Peyer's patch (tissue), 4 donors: Measurements from ENCODE around the gene EYS. TPM values are rescaled to one million over a fixed set of nuclear protein-coding genes. Genes with fewer than 3 reads are reported as not detected.

Experiments
- DNase-seq, 3 donors: peaks; one replicate each; pipeline ENCODE4 v3.0.0-alpha.2; 2017 to 2019
- H3K27ac ChIP-seq, 4 donors: fragments of 200-600 bp; sonication (generic); one replicate each; pipeline ENCODE4 v1.5.1; 2016 to 2019
- H3K27me3 ChIP-seq, 2 donors: fragments of 200-600 bp; sonication (generic); one replicate each; pipeline ENCODE4 v1.5.1; 2019
- H3K36me3 ChIP-seq, 3 donors: fragments of 200-600 bp; sonication (generic); one replicate each; pipeline ENCODE4 v1.5.1; 2016 to 2019
- H3K4me1 ChIP-seq, 4 donors: fragments of 200-600 bp; sonication (generic); one replicate each; pipeline ENCODE4 v1.5.1; 2016 to 2019
- H3K4me3 ChIP-seq, 4 donors: fragments of 200-600 bp; sonication (generic); 1 replicate in 3 of 4; 2 replicates in 1 of 4; pipeline ENCODE4 v1.5.1; 2016 to 2019; ENCODE audit warnings: mild to moderate bottlenecking in 1 of 4
- H3K9me3 ChIP-seq, 4 donors: fragments of 200-600 bp; sonication (generic); one replicate each; pipeline ENCODE4 v1.5.1; 2016 to 2019; ENCODE audit warnings: mild to moderate bottlenecking in 1 of 4
- CTCF ChIP-seq, 6 experiments: fragments of 450-650 bp in 4 of 6; fragments of 200-600 bp in 2 of 6; sonication (generic) in 1 of 6; IDR thresholded peaks; one replicate each; pipeline ENCODE4 v1.5.1; 2017 to 2019; ENCODE audit warnings: antibody characterized with exemption in 6 of 6, mild to moderate bottlenecking in 3 of 6, moderate library complexity in 1 of 6
- POLR2A ChIP-seq, 2 donors: fragments of 450-650 bp; IDR thresholded peaks; one replicate each; pipeline ENCODE4 v1.5.1; 2017; ENCODE audit warnings: antibody characterized with exemption in 2 of 2, mild to moderate bottlenecking in 2 of 2, moderate library complexity in 2 of 2
- total RNA-seq, 4 donors: library from RNA; depleted of rRNA; stranded (reverse); fragments of >200 nt; gene quantifications; one replicate each; pipeline ENCODE4 v1.1.0, GENCODE V29; 2016

Gene EYS
- total RNA-seq, 4 donors from 2014 or later, result 0.13 to 1.5 (median 0.35) TPM; not detected in 1

GRCh38 chr6:64437996-64438395, 1269.0 kb downstream of the EYS start:
- no peak overlapping the region for H3K27ac ChIP-seq
- H3K4me3 ChIP-seq, result no peak overlapping the region
- H3K9me3 ChIP-seq, result no peaks in the 10 kb centered on the region
- no peaks in the 10 kb centered on the region for H3K27me3 ChIP-seq
- no peak for DNase-seq
- H3K36me3 ChIP-seq, result no peaks in the 10 kb centered on the region
- no peaks in the 10 kb centered on the region for H3K4me1 ChIP-seq
- TF ChIP-seq POLR2A (IDR thresholded peaks at IDR 0.05) (no peak), CTCF (IDR thresholded peaks at IDR 0.05) (no peak)

- Histone ChIP-seq H3K4me3 (no peak overlapping the region), H3K9me3 (no peaks in the 10 kb centered on the region), H3K27me3 (no peaks in the 10 kb centered on the region), H3K4me1 (no peaks in the 10 kb centered on the region), H3K27ac (no peak overlapping the region), H3K36me3 (no peaks in the 10 kb centered on the region)
- TF ChIP-seq CTCF (IDR thresholded peaks at IDR 0.05) (no peak), POLR2A (IDR thresholded peaks at IDR 0.05) (no peak)
- DNase-seq, result no peak
These were observed 1277.1 kb downstream of the EYS start for GRCh38 chr6:64429926-64430325.

GRCh38 chr6:64428186-64428585, 1278.8 kb downstream of the EYS start:
- no peak overlapping the region for H3K4me3 ChIP-seq
- TF ChIP-seq POLR2A (IDR thresholded peaks at IDR 0.05) (no peak), CTCF (IDR thresholded peaks at IDR 0.05) (no peak)
- no peaks in the 10 kb centered on the region for H3K9me3 ChIP-seq
- H3K36me3 ChIP-seq, result no peaks in the 10 kb centered on the region
- no peaks in the 10 kb centered on the region for H3K27me3 ChIP-seq
- H3K4me1 ChIP-seq, result no peaks in the 10 kb centered on the region
- no peak for DNase-seq
- H3K27ac ChIP-seq, result no peak overlapping the region

- Histone ChIP-seq H3K27ac (no peak overlapping the region), H3K36me3 (no peaks in the 10 kb centered on the region), H3K27me3 (no peaks in the 10 kb centered on the region), H3K4me1 (no peaks in the 10 kb centered on the region), H3K4me3 (no peak overlapping the region), H3K9me3 (no peaks in the 10 kb centered on the region)
- no peak for DNase-seq
- TF ChIP-seq CTCF (IDR thresholded peaks at IDR 0.05) (no peak), POLR2A (IDR thresholded peaks at IDR 0.05) (no peak)
These were observed 1291.1 kb downstream of the EYS start for GRCh38 chr6:64415926-64416325.

- TF ChIP-seq CTCF (IDR thresholded peaks at IDR 0.05) (no peak), POLR2A (IDR thresholded peaks at IDR 0.05) (no peak)
- H3K4me3 ChIP-seq, result no peak overlapping the region
- H3K9me3 ChIP-seq, result no peaks in the 10 kb centered on the region
- no peaks in the 10 kb centered on the region for H3K36me3 ChIP-seq
- no peak overlapping the region for H3K27ac ChIP-seq
- H3K27me3 ChIP-seq, result no peaks in the 10 kb centered on the region
- DNase-seq, result no peak
- H3K4me1 ChIP-seq, result no peaks in the 10 kb centered on the region
These were observed 1295.8 kb downstream of the EYS start for GRCh38 chr6:64411226-64411625.

- TF ChIP-seq CTCF (IDR thresholded peaks at IDR 0.05) (no peak), POLR2A (IDR thresholded peaks at IDR 0.05) (no peak)
- DNase-seq, result no peak
- no peak overlapping the region for H3K4me3 ChIP-seq
- no peaks in the 10 kb centered on the region for H3K4me1 ChIP-seq
- no peaks in the 10 kb centered on the region for H3K9me3 ChIP-seq
- no peak overlapping the region for H3K27ac ChIP-seq
- H3K36me3 ChIP-seq, result no peaks in the 10 kb centered on the region
- H3K27me3 ChIP-seq, result no peaks in the 10 kb centered on the region
These were observed 1297.1 kb downstream of the EYS start for GRCh38 chr6:64409948-64410347.
